GM13977 (cell line): ENCODE results near the gene CREBRF.

ENCODE experiments used
- DNase-seq: peaks from one replicate; pipeline ENCODE4 v3.0.0; 2012; ENCODE audit warnings: low spot score
- CTCF ChIP-seq: IDR thresholded peaks from 2 replicates; pipeline ENCODE4 v1.5.1; 2012; ENCODE audit warnings: mild to moderate bottlenecking, control low read depth; ENCODE audit not compliant: insufficient read depth; ENCODE audit errors: extremely low read depth, missing control alignments
- in situ Hi-C: fragments of 300-500 bp; cut with MboI; formaldehyde crosslinking; loops from one replicate; pipeline ENCODE4 v1.12.0; 2022; ENCODE audit warnings: low sequenced_read_pairs, low pct_unique_long_range_greater_than_20kb, mixed read lengths, inconsistent platforms; ENCODE audit not compliant: unreplicated experiment

Gene CREBRF

GRCh38 chr5:173180331-173180730 lies 124.2 kb downstream of the CREBRF start:
- in situ Hi-C loops: no loop called here
- TF ChIP-seq CTCF: no peak
- no peak for DNase-seq

GRCh38 chr5:173187054-173187743 lies 131.0 kb downstream of the CREBRF start:
- no peak for DNase-seq
- in situ Hi-C loops: no loop called here
- peak; percentile 9 for TF ChIP-seq CTCF

DNA sequence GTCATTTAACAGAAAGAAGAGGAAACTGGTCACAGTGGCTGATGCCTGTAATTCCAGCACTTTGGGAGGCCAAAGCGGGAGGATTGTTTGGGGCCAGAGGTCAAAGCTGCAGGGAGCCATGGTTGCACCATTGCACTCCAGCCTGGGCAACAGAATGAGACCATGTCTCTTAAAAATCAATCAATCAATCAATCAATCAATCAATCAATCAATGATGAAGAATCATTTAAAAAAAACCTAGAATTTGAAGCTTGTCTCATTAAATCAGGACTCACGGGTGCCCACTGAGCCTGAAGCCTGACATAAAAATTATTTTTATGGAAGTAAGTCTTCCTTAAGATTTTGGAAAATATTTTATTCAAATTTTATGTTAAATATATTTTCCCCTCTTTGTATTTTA lies 132.1 kb downstream of the CREBRF start:
- DNase-seq: no peak
- in situ Hi-C loops: no loop called here
- no peak for TF ChIP-seq CTCF
